H1 (cell line): Measurements from ENCODE around the gene PCDHGB7. TPM values are rescaled to one million over a fixed set of nuclear protein-coding genes. Genes with fewer than 3 reads are reported as not detected.
A peak's percentile ranks its signal among the peaks of the same experiment; 100 is the strongest.

Source experiments
- CTCF ChIA-PET: fragments of 300-600 bp; sonication (Branson Sonifier 250); formaldehyde crosslinking; loops from one replicate; lab custom pipeline; 2021; ENCODE audit not compliant: partially characterized antibody; lab: Charles Lee
- POLR2A ChIA-PET: fragments of 300-600 bp; sonication (Branson Sonifier 250); formaldehyde crosslinking; loops from one replicate; lab custom pipeline; 2021; ENCODE audit warnings: inconsistent platforms; ENCODE audit not compliant: partially characterized antibody; lab: Charles Lee
- DNase-seq, 2 experiments: peaks; one replicate each; pipeline versions ENCODE4 v3.0.0 to v3.0.0-alpha.2; 2010 to 2022; ENCODE audit warnings: low spot score in 2 of 2, low read depth in 1 of 2, mixed read lengths in 1 of 2
- FAIRE-seq: peaks from 2 replicates; lab custom pipeline; 2011; peaks lifted over from hg19 to GRCh38; lab: Jason Lieb, UNC
- H2AFZ ChIP-seq: 2 replicates; pipeline ENCODE4 v1.8.1; 2012; ENCODE audit warnings: low read length, inconsistent platforms
- H2AK5ac ChIP-seq: 2 replicates; pipeline ENCODE4 v1.6.1; 2013; ENCODE audit warnings: low read depth, low read length
- H2BK120ac ChIP-seq: replicated peaks from 2 replicates; pipeline ENCODE3; 2013; ENCODE audit warnings: low read depth, low read length, inconsistent platforms
- H2BK12ac ChIP-seq: 2 replicates; pipeline ENCODE4 v1.6.1; 2013; ENCODE audit warnings: low read depth, low read length
- H2BK15ac ChIP-seq: 2 replicates; pipeline ENCODE4 v1.6.1; 2013; ENCODE audit warnings: low read length
- H2BK20ac ChIP-seq: 2 replicates; pipeline ENCODE4 v1.6.1; 2013; ENCODE audit warnings: low read length
- H2BK5ac ChIP-seq: 2 replicates; pipeline ENCODE4 v1.6.1; 2013; ENCODE audit warnings: low read depth, low read length
- H3K14ac ChIP-seq: 2 replicates; pipeline ENCODE4 v1.6.1; 2013; ENCODE audit warnings: inconsistent platforms; ENCODE audit not compliant: insufficient read length
- H3K18ac ChIP-seq: 2 replicates; pipeline ENCODE4 v1.6.1; 2013; ENCODE audit warnings: low read length; ENCODE audit errors: extremely low read depth
- H3K23ac ChIP-seq: 2 replicates; pipeline ENCODE4 v1.6.1; 2013; ENCODE audit warnings: inconsistent platforms; ENCODE audit not compliant: insufficient read length
- H3K23me2 ChIP-seq: 2 replicates; pipeline ENCODE4 v1.6.1; 2013; ENCODE audit warnings: low read depth, low read length
- H3K27ac ChIP-seq: 2 replicates; pipeline ENCODE4 v1.6.1; 2011; ENCODE audit warnings: low read depth, low read length, inconsistent platforms
- H3K27me3 ChIP-seq, 4 experiments: replicated peaks in 1 of 4; 1 replicate in 1 of 4; 2 replicates in 3 of 4; pipeline versions ENCODE4 v1.6.1 to v1.8.1; 2011 to 2013; ENCODE audit warnings: low read length in 3 of 4, mild to moderate bottlenecking in 3 of 4, inconsistent platforms in 2 of 4, mixed read lengths in 2 of 4, moderate library complexity in 1 of 4; ENCODE audit not compliant: control insufficient read depth in 3 of 4, insufficient read depth in 3 of 4; ENCODE audit errors: extremely low read depth in 1 of 4
- H3K36me3 ChIP-seq, 4 experiments: 2 replicates each; pipeline versions ENCODE4 v1.6.1 to v1.8.1; 2011 to 2013; ENCODE audit warnings: mild to moderate bottlenecking in 4 of 4, low read length in 3 of 4, moderate library complexity in 2 of 4, control low read depth in 1 of 4, inconsistent platforms in 1 of 4; ENCODE audit not compliant: insufficient read depth in 4 of 4, control insufficient read depth in 2 of 4
- H3K4ac ChIP-seq: replicated peaks from 2 replicates; pipeline ENCODE3; 2013; ENCODE audit warnings: low read length, low read depth, mixed read lengths, inconsistent platforms; ENCODE audit not compliant: insufficient read length
- H3K4me1 ChIP-seq, 4 experiments: replicated peaks in 1 of 4; 1 replicate in 1 of 4; 2 replicates in 3 of 4; pipeline versions ENCODE4 v1.6.1 to v1.8.1; 2011 to 2013; ENCODE audit warnings: low read length in 3 of 4, inconsistent platforms in 2 of 4, mixed read lengths in 1 of 4; ENCODE audit not compliant: insufficient read depth in 4 of 4, control insufficient read depth in 3 of 4
- H3K4me2 ChIP-seq, 2 experiments: 2 replicates each; pipeline versions ENCODE4 v1.6.1 to v1.8.1; 2011 to 2013; ENCODE audit warnings: low read depth in 2 of 2, low read length in 2 of 2, control low read depth in 1 of 2, inconsistent platforms in 1 of 2, mild to moderate bottlenecking in 1 of 2; ENCODE audit not compliant: insufficient read depth in 1 of 2
- H3K4me3 ChIP-seq, 4 experiments: fragments of 200-600, 300-600 bp in 1 of 4; sonication (generic), shearing (Covaris generic), sonication (Bioruptor Twin) in 1 of 4; 2 replicates each; pipeline versions ENCODE4 v1.5.1 to v1.8.1; 2011 to 2016; ENCODE audit warnings: low read length in 4 of 4, low read depth in 3 of 4, control low read depth in 2 of 4, inconsistent platforms in 2 of 4, mild to moderate bottlenecking in 2 of 4, mixed read lengths in 1 of 4, moderate library complexity in 1 of 4; ENCODE audit not compliant: insufficient read depth in 2 of 4; ENCODE audit errors: extremely low read depth in 1 of 4
- H3K56ac ChIP-seq: replicated peaks from 2 replicates; pipeline ENCODE3; 2013; ENCODE audit warnings: low read depth, mild to moderate bottlenecking, mixed read lengths, low read length, inconsistent platforms; ENCODE audit not compliant: insufficient read length
- H3K79me1 ChIP-seq: 2 replicates; pipeline ENCODE4 v1.6.1; 2013; ENCODE audit warnings: low read depth, low read length, control low read depth
- H3K79me2 ChIP-seq, 2 experiments: 2 replicates each; pipeline versions ENCODE4 v1.6.1 to v1.8.1; 2012 to 2013; ENCODE audit warnings: low read length in 2 of 2, mild to moderate bottlenecking in 2 of 2, inconsistent platforms in 1 of 2; ENCODE audit not compliant: insufficient read depth in 2 of 2, control insufficient read depth in 1 of 2
- H3K9ac ChIP-seq, 4 experiments: replicated peaks in 1 of 4; 1 replicate in 1 of 4; 2 replicates in 3 of 4; pipeline versions ENCODE4 v1.6.1 to v1.8.1; 2011 to 2013; ENCODE audit warnings: low read depth in 3 of 4, low read length in 3 of 4, control low read depth in 2 of 4, mild to moderate bottlenecking in 2 of 4, moderate library complexity in 2 of 4, inconsistent platforms in 1 of 4; ENCODE audit errors: extremely low read depth in 1 of 4
- H3K9me3 ChIP-seq, 2 experiments: 2 replicates each; pipeline versions ENCODE4 v1.6.1 to v1.8.1; 2012 to 2013; ENCODE audit warnings: mild to moderate bottlenecking in 2 of 2, moderate library complexity in 2 of 2, control low read depth in 1 of 2, inconsistent platforms in 1 of 2, low read depth in 1 of 2, low read length in 1 of 2, mixed read lengths in 1 of 2; ENCODE audit not compliant: insufficient read depth in 2 of 2
- H4K20me1 ChIP-seq, 2 experiments: replicated peaks in 1 of 2; 2 replicates each; pipeline versions ENCODE3 to v1.8.1; 2011 to 2013; ENCODE audit warnings: inconsistent platforms in 2 of 2, low read length in 2 of 2, mild to moderate bottlenecking in 1 of 2; ENCODE audit not compliant: insufficient read depth in 2 of 2, control insufficient read depth in 1 of 2
- H4K5ac ChIP-seq: 2 replicates; pipeline ENCODE4 v1.6.1; 2013; ENCODE audit warnings: low read length, low read depth, mixed read lengths, inconsistent platforms; ENCODE audit not compliant: insufficient read length
- H4K8ac ChIP-seq: 2 replicates; pipeline ENCODE4 v1.8.0; 2013; ENCODE audit warnings: mild to moderate bottlenecking, moderate library complexity, low read length, inconsistent platforms; ENCODE audit not compliant: insufficient read depth; ENCODE audit errors: extremely low read depth
- H4K91ac ChIP-seq: replicated peaks from 2 replicates; pipeline ENCODE3; 2013; ENCODE audit warnings: low read length, mixed read lengths, inconsistent platforms; ENCODE audit not compliant: insufficient read length
- BRCA1 ChIP-seq: IDR thresholded peaks from 2 replicates; pipeline ENCODE4 v1.6.1; 2012; ENCODE audit warnings: low read depth, low read length, improper control_type of control experiment
- CEBPB ChIP-seq: IDR thresholded peaks from 2 replicates; pipeline ENCODE4 v1.6.1; 2012; ENCODE audit warnings: low read depth, low read length
- WGBS, 2 experiments: shearing (Covaris generic) in 1 of 2; methylation state at CpG; one replicate each; pipeline versions ENCODE4 v1.1.6 to v1.1.7; 2013 to 2015; ENCODE audit warnings: low lambda C conversion rate in 2 of 2, mixed read lengths in 2 of 2, inconsistent platforms in 1 of 2, low coverage in 1 of 2, missing lambda C conversion rate in 1 of 2; ENCODE audit not compliant: insufficient replicate concordance in 2 of 2, insufficient coverage in 1 of 2, insufficient read length in 1 of 2; ENCODE audit errors: extremely low coverage in 1 of 2, missing lambda C conversion rate in 1 of 2; 5-methylcytosine and 5-hydroxymethylcytosine counted together
- polyA plus RNA-seq, 7 experiments: library from polyadenylated mRNA; depleted of rRNA in 3 of 7; stranded (reverse) in 5 of 7; unstranded in 2 of 7; fragments of >200 nt in 5 of 7; fragments of 200-250 nt in 2 of 7; gene quantifications; 1 replicate in 5 of 7; 2 replicates in 1 of 7; 4 replicates in 1 of 7; pipeline versions ENCODE4 v1.2.1 to v1.2.3, GENCODE V29; 2011 to 2013; ENCODE audit warnings: missing spikeins in 2 of 7, mixed read lengths in 2 of 7
- total RNA-seq: library from RNA; stranded (reverse); fragmentation: NEBNext Ultra II Directional; extraction: Animal tissue kit (Norgen Biotek cat#: 25700); gene quantifications from 2 replicates; pipeline ENCODE4 v1.2.1, GENCODE V29; 2021

The PCDHGB7 gene
- total and polyA plus RNA-seq, 2 of the 8 experiments (the other 6 are each of a cell fraction or from before 2014, with no cell fraction given), result 4.1 to 9.5 TPM

DNA sequence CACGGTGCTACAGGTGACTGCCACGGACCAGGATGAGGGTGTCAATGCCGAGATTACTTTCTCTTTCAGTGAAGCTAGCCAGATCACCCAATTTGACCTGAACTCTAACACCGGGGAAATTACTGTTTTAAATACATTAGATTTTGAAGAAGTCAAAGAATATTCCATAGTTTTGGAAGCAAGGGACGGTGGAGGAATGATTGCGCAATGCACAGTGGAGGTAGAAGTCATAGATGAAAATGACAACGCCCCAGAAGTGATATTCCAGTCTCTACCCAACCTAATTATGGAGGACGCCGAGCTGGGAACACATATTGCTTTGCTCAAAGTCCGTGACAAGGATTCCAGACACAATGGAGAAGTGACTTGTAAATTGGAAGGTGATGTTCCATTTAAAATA is 28.8 kb upstream of the PCDHGB7 start:
- Histone ChIP-seq H3K4me1 (no peaks in the 10 kb centered on the region), H2BK5ac (no peak overlapping the region), H2BK120ac (no peak overlapping the region), H3K27ac (no peak overlapping the region), H2AK5ac (no peak overlapping the region), H2BK20ac (no peak overlapping the region), H3K27me3 (no peaks in the 10 kb centered on the region; a peak in 1 of 7 replicates), H3K4me3 (peak overlapping the region in 1 of 4 experiments; percentile 36; a peak in 1 of 8 replicates), H3K14ac (no peak overlapping the region), H3K23me2 (no peaks in the 10 kb centered on the region; the same call in 1 of the 2 replicates), H4K20me1 (no peaks in the 10 kb centered on the region), H3K4ac (no peak overlapping the region), H3K56ac (no peak overlapping the region), H3K9me3 (peaks cover 46 to 49% of the 10 kb centered on the region in 2 experiments), H3K9ac (no peak overlapping the region), H3K23ac (no peak overlapping the region), H2BK12ac (no peak overlapping the region), H2BK15ac (no peak overlapping the region), H2AFZ (no peak overlapping the region), H3K4me2 (no peak overlapping the region; a peak in 1 of 4 replicates), H4K8ac (no peak overlapping the region), H3K18ac (no peak overlapping the region), H3K36me3 (peaks cover 3 to 29% (median 14%) of the 10 kb centered on the region in 4 experiments; a peak in 7 of 8 replicates), H4K5ac (no peak overlapping the region), H3K79me1 (no peaks in the 10 kb centered on the region), H4K91ac (no peak overlapping the region), H3K79me2 (no peaks in the 10 kb centered on the region)
- no peak for TF ChIP-seq BRCA1
- TF ChIP-seq CEBPB, result peak; percentile 95
- CTCF ChIA-PET, result interaction anchor here (0.9 to 8.7 kb wide), 16 partner anchors 12 to 207 kb away, joined by 3 to 68 read pairs (median 8); partner anchors contain the start of genes PCDHB10, PCDHB16, PCDHGA10 and PCDHGA2
- FAIRE-seq (no peak), DNase-seq (no peak)
- 96% methylated on average over 10 of the region's 10 CpGs; no CpG with 5 or more reads in 1 of the 2 experiments for WGBS, 2 experiments
- POLR2A ChIA-PET, result interaction anchor here (1.0 kb wide), 2 partner anchors 8 to 125 kb away, joined by 3 read pairs; no protein-coding TSS in a partner anchor
